ENCODE results near the gene TRIM41.
"Not testable (repeated sequence)": the region's sequence is repeated elsewhere in the genome, so short reads cannot be mapped to it uniquely, and the experiment has no call there.

The TRIM41 gene

GRCh38 chr5:181193656-181194055 is 29.4 kb upstream of the TRIM41 start:
- no peak for DNase-seq

DNA sequence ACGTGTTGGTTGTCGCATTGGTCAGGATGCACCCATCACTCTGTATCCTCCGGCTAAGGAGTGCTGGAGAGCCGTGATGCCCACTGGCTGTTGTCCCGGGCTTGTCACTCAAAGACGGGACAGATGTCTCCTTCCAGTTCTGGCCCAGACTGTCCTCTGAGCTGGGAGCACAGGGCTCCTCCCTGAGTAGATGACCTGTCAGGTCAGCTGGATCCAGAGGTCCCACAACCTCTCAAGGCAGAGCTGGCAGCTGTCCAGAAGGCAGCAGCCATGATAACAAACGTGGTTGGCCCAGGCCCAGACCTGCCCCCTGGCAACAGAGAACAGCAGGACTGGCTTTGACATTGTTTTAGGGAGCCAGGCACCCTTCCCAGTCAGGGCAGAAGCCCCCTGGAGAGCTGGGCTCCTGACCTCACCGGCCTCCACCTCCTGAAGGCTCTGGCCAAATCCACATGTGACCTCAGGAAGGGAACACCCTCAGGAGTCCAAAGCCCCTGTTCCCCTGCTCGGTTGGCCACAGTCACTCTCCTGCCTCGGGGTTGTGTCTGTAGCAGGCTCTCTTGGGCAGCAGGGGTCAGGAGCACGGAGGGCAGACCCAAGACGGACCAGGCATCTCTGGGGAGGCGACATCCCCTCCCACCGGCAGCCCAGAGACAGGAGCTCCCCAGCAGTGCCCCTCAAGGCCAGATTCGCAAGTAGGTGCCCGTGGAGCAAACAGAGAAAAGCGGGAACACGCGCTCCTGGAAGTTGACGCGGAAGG is 28.4 kb upstream of the TRIM41 start:
- DNase-seq: peak; percentile 87

DNA sequence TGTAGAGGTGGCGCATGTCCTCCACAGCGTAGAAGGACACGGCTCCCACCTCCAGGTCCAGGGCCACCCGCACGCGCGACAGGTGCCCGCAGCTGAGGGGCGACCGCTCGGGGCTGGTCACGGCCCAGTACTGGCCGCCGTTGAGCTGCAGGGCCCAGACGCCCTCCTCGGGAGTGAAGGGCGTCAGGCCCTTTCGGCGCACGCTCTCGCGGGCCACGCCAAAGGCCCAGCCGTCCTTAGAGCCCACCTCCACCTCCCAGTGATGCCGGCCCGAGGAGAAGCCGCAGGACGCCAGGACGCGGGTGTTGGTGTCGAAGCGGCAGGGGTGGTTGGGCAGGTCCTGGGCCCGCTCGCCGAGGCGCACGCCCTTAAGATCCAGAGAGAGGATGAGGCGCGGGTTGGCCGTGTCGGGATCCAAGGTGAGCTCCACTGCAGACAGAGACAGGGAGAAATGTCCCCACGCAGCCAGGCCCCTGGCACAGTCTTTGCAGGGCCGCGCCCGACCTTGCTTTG is 27.8 kb upstream of the TRIM41 start:
- DNase-seq: no peak

- no peak for DNase-seq
These were observed 25.6 kb upstream of the TRIM41 start for GRCh38 chr5:181197326-181197951.

DNA sequence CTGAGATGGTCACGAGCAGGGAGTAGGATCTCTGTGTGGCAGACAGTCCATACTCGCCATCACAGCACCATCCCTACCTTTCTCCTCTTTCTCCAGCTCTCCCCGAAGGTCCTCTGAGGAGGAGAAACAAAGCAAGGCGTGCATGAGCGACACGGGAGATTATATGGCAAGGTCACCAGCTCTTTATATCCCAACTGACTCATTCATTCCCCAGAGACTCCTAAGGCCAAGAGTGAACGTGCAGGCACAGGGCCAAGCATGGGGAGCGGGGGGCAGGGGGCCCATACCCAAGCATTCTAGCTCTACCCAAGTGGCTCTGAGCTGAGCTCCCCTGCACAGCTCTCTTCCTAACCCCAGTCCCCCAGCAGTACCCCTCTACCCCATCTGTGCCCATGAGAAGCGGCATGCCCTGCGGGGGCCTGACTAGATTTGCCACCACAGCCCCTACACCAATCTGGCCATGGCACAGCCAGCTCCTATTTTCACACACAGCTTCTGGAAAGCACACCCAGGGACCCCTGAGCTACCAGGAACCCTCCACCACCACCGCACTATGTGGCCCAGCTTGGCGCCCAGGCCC is 24.9 kb upstream of the TRIM41 start:
- DNase-seq: no peak

DNA sequence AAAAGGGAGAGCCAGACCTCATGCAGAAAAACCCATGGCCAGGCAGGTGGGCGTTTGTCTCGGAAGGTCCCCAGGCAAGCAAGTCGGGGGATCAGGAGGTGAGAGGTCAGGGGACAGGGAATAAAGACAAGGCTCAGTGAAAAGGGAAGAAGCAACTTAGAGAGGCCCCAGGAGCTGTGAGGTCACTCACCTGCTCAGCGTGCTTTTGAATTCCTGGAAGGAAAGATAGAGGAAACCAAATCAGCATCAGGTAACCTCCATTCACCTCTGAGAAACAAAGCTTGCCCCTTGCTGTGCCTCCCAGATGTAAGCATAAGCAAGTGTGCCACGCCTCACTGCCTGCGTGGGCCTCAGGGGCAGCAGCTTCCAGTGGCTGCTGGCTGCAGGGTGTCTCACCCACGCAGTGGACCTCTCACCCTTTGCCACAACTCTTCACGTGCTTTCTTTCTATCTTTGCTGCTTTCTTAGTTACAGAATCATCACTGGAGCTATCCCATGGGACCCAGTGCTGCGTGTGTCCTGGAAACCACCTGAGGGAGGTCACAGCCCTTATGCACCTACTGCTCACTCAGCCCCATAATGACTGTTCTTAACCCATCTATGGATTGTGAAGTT is 24.1 kb upstream of the TRIM41 start:
- DNase-seq: no peak

- DNase-seq: no peak
These were observed 23.0 kb upstream of the TRIM41 start for GRCh38 chr5:181199881-181200638.

DNA sequence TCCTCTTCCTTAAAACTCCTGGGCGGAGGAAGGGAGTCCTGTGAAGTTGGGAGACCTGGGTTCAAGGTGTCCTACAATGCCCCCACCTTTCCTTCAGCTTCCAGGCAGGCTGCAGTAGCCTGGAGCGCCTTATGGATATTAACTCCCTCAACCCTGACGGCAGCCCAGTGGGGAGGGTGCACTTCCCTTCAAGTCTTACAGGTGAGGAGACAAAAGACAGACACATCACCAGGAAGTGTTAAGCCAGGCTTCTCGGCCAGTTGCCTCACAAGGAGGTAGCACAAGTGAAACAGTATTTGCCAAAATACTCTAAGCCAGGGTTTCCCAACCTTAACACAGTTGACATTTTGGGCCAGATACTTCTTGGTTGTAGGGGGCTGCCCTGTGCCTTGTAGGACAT is 22.3 kb upstream of the TRIM41 start:
- no peak for DNase-seq

GRCh38 chr5:181203093-181203711 is 19.9 kb upstream of the TRIM41 start:
- peak; percentile 60 for DNase-seq

GRCh38 chr5:181203777-181204112 is 19.3 kb upstream of the TRIM41 start:
- DNase-seq: no peak

DNA sequence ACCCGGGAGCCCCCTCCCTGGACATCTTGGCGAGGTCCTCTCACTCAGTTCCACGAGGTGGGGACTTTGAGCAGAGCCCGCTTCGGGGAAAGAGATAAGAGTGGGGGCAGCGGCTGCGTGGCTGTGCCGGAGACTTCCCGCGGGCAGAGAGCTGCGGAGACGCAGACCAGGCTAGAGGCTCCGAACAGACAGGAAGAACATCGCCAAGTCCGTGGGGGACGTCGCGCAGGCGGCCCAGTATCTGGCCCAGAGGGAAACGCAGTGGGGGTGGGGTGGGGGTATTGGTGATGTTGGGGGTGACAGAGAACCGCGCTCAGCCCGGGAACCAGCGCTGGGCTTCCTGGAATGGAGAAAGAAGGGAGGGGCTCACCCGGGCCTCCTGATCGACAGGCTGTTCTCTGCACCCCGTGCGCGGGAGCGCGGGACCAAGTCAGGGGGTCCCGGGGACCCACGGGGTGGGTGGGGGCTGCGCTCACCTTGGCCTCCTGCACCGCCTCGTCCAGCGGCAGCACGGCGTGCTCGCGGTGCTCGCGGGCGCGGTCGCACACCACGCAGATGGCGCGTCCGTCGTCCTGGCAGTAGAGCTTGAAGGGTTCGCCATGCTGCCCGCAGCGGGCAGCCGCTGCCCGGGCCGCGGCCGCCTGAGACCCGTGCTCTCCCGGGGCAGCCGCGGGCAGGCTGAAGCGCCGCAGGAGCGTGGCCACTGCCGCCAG is 18.8 kb upstream of the TRIM41 start:
- peak; percentile 43 for DNase-seq

- peak; percentile 59 for DNase-seq
These were observed 18.0 kb upstream of the TRIM41 start, which contains the start of gene TRIM7 for GRCh38 chr5:181204826-181205760. TSS of gene TRIM7 (minus strand) at chr5:181205196. CDS start at chr5:181205110, 86 bp downstream.

DNA sequence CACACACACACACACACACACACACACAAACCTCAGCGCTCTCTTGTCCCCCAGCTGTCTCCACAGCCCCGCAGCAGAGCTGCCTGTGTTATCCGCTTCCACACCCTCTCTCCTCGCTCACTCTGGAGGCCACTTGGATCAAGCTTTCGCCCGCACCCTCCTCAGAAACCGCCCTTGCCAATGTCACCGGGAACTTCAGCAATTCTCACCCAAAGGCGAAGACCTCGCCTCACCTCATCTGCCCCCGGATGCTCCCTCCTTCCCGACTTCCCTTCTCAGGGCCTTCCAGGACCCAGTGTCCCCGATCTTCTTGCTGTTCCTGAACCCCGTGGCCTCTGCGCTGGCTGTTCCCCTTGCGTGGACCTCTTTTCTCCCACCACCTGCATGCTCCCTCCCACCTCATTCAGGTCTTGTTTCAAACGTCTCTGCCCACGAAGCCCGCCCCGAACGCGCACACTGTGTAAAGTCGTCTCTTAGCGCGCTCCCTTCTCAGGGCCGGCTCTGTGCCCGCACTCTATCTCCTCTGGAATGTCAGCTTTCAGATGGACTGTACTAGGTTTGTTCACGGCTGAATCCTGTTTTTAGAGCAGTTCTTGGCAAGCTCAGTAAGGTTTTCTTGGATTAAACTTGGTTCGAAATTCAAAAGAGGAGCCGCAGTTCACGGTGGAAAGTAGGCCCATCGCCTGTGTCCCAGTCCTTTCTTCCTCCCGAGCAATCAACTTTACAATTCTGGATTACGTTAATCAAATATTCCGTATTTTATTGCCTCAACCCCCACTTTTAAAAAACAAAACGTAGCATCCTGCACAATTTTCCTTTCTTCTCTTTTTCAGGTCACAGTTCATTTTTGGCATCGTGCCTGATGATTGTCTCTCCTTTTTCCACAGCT is 17.1 kb upstream of the TRIM41 start:
- DNase-seq: no peak

DNA sequence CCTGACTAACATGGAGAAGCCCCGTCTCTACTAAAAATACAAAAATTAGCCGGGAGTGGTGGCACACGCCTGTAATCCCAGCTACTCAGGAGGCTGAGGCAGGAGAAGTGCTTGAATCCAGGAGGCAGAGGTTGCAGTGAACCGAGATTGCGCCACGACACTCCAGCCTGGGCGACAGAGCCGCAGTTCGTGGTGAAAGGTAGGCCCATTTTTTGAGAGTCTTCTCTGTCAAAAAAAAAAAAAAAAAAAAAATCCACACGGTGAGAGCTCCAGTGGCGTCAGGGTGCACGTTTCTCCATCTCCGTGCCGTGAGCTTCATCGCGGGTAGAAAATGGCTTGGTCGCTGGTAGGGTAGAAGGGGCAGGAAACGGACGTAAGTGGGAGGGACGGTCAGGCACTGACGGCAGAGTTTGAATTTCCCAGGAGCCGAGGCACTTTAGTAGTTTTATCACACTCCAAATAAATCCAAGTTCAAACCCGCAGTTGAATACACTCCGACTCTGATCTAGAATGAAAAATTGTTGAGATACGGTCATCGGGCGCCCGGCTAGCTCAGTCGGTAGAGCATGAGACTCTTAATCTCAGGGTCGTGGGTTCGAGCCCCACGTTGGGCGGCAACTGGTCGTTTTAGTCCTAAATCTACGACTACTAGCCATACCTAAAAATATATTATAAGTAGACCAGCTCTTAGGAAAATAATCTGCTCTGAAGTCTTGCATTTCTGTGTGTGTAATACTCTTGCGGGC is 15.7 kb upstream of the TRIM41 start:
- DNase-seq: peak; percentile 92

GRCh38 chr5:181207960-181208253 is 15.2 kb upstream of the TRIM41 start:
- DNase-seq: no peak

DNA sequence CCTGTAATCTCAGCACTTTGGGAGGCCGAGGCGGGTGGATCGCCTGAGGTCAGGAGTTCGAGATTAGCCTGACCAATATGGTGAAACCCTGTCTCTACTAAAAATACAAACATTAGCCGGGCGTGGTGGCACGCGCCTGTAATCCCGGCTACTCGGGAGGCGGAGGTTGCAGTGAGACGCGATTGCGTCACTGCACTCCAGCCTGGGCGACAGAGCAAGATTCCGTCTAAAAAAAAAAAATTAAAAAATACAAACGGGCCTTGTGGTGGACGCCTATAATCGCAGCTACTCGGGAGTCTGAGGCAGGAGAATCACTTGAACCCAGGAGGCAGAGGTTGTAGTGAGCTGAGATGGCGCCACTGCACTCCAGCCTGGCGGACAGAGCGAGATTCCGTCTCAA is 14.1 kb upstream of the TRIM41 start:
- DNase-seq: not testable (repeated sequence)

DNA sequence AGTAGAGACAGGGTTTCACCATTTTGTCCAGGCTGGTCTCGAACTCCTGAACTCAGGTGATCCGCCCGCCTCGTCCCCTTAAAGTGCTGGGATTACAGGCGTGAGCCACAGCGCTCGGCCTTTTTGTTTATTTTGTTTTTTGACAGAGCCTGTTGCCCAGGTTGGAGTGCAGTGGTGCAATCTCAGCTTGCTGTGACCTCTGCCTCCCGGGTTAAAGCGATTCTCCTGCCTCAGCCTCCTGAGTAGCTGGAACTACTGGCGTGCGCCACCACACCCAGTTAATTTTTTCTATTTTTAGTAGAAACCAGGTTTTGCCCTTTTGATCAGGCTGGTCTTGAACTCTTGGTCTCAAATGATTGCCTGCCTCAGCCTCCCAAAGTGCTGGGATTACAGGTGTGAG is 12.9 kb upstream of the TRIM41 start:
- not testable (repeated sequence) for DNase-seq

DNA sequence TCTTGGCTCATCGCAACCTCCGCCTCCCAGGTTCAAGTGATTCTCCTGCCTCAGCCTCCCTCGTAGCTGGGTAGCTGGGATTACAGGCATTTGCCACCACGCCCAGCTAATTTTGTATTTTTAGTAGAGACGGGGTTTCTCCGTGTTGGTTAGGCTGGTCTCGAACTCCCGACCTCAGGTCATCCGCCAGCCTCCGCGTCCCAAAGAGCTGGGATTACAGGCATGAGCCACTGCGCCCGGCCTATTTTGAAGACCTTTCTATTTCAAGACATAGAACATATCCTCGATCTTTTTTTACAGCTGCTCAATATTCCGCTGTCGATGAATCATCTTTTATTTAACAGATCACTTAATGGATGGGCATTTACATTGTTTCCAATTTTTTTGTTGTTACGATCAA is 12.4 kb upstream of the TRIM41 start:
- DNase-seq: not testable (repeated sequence)

DNA sequence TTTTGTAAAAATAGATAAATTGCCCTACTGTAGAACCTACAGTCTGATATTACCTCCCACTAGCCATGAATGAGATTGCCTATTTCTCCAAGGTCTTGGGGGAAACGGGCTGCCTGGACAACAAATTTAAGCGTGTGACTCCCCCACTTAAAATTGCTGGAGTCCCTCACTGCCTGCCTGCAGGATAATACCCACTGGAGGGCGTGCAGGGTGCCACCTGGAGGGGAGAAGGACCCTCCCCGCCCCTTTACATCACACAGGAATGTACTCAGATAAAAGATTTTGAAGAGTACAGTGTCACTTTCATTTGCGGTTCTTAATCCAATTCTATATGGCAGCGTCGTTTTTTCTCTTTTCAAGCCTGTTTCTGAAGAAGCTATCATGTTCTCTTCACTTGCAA is 11.9 kb upstream of the TRIM41 start:
- no peak for DNase-seq

Measured in hematopoietic multipotent progenitor cell treated with erythropoietin and hydrocortisone succinate and interleukin-3 and kit ligand, for 6 days (in vitro differentiated cells).